ENCODE measurements around the gene RWDD4.

DNA sequence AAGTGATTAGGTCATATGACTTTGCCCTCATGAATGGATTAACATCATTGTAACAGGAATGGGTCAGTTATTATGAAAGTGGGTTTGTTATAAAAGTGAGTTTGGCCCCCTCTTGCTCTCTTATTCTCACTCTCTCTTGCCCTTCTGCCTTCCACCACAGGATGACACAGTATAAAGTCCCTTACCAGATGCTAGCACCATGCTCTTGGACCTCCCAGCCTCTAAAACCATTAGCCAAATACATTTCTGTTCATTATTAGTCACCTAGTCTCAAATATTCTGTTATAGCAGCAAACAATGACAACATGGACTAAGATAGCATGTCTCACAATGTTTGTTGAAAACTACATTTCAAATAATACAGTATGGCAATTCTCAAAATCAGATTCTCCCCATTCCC is 59.7 kb downstream of the RWDD4 start:
- TF ChIP-seq, protein P1, sequence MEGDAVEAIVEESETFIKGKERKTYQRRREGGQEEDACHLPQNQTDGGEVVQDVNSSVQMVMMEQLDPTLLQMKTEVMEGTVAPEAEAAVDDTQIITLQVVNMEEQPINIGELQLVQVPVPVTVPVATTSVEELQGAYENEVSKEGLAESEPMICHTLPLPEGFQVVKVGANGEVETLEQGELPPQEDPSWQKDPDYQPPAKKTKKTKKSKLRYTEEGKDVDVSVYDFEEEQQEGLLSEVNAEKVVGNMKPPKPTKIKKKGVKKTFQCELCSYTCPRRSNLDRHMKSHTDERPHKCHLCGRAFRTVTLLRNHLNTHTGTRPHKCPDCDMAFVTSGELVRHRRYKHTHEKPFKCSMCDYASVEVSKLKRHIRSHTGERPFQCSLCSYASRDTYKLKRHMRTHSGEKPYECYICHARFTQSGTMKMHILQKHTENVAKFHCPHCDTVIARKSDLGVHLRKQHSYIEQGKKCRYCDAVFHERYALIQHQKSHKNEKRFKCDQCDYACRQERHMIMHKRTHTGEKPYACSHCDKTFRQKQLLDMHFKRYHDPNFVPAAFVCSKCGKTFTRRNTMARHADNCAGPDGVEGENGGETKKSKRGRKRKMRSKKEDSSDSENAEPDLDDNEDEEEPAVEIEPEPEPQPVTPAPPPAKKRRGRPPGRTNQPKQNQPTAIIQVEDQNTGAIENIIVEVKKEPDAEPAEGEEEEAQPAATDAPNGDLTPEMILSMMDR (IDR thresholded peaks at IDR 0.05) = no peak
- TF ChIP-seq POLR2AphosphoS5 (IDR thresholded peaks at IDR 0.05) (no peak), POLR2A (IDR thresholded peaks at IDR 0.05) (no peak), EP300 (IDR thresholded peaks at IDR 0.05; ENCODE audit: low read depth) (no peak)
